K562 (cell line): Measurements from ENCODE around the gene CRYBB1. TPM values are rescaled to one million over a fixed set of nuclear protein-coding genes. Genes with fewer than 3 reads are reported as not detected.

Experiments used
- ATAC-seq: fragments of 200-7000 bp; cut with Tn5 transposase; 3 replicates; pipeline ENCODE4 v1.9.1; 2020; ENCODE audit warnings: moderate library complexity
- BruUV-seq: library from RNA; stranded (reverse); fragments of 400-500 nt; replicated peaks from 2 replicates; lab custom pipeline; 2021; lab: Mats Ljungman, UMichigan
- CTCF ChIA-PET: fragments of 300-600 bp; formaldehyde crosslinking; extraction: SDS; loops from one replicate; lab custom pipeline; 2021; ENCODE audit warnings: low intra/inter-chr PET ratio; lab: Yijun Ruan, JAX
- POLR2A ChIA-PET: fragments of 300-600, 350-650 bp; sonication (Branson Sonifier 250); formaldehyde crosslinking; extraction: SDS; loops from one replicate; lab custom pipeline; 2021; ENCODE audit warnings: antibody characterized with exemption, inconsistent platforms; lab: Yijun Ruan, JAX
- DNase-seq, 4 experiments: peaks; one replicate each; pipeline versions ENCODE4 v3.0.0 to v3.0.0-alpha.2; 2011 to 2018; ENCODE audit warnings: low spot score in 3 of 4, mixed read lengths in 3 of 4; ENCODE audit errors: extremely low read depth in 1 of 4
- FAIRE-seq: peaks from 2 replicates; lab custom pipeline; 2011; peaks lifted over from hg19 to GRCh38; lab: Jason Lieb, UNC
- H2AFZ ChIP-seq: 2 replicates; pipeline ENCODE4 v1.6.0; 2011; ENCODE audit warnings: low read depth, low read length, control low read depth, inconsistent platforms
- H3K27ac ChIP-seq: fragments of 200-600 bp; 3 replicates; pipeline ENCODE4 v1.8.0; 2011; ENCODE audit warnings: low read depth, mild to moderate bottlenecking, control low read depth, inconsistent platforms, low read length, moderate library complexity, mixed read lengths; ENCODE audit errors: extremely low read depth
- H3K27me3 ChIP-seq, 2 experiments: fragments of 300-600 bp in 1 of 2; 2 replicates in 1 of 2; 3 replicates in 1 of 2; pipeline versions ENCODE4 v1.6.0 to v1.8.0; 2011; ENCODE audit warnings: inconsistent platforms in 2 of 2, low read length in 2 of 2, mild to moderate bottlenecking in 1 of 2, mixed read lengths in 1 of 2, moderate library complexity in 1 of 2; ENCODE audit not compliant: control insufficient read depth in 2 of 2, insufficient read depth in 2 of 2
- H3K36me3 ChIP-seq: fragments of 300-600 bp; 3 replicates; pipeline ENCODE4 v1.8.0; 2011; ENCODE audit warnings: mild to moderate bottlenecking, low read length, inconsistent platforms; ENCODE audit not compliant: control insufficient read depth, insufficient read depth
- H3K4me1 ChIP-seq, 2 experiments: fragments of 200-600 bp in 1 of 2; replicated peaks in 1 of 2; 2 replicates in 1 of 2; 3 replicates in 1 of 2; pipeline versions ENCODE4 v1.5.1 to v1.8.0; 2011; ENCODE audit warnings: inconsistent platforms in 2 of 2, low read length in 2 of 2, mild to moderate bottlenecking in 1 of 2, mixed read lengths in 1 of 2, moderate library complexity in 1 of 2; ENCODE audit not compliant: control insufficient read depth in 2 of 2, insufficient read depth in 2 of 2
- H3K4me2 ChIP-seq: 2 replicates; pipeline ENCODE4 v1.6.1; 2011; ENCODE audit warnings: low read length, control low read depth, inconsistent platforms, mixed read lengths; ENCODE audit not compliant: insufficient read depth
- H3K4me3 ChIP-seq: fragments of 200-600 bp; sonication (generic), shearing (Covaris generic); 2 replicates; pipeline ENCODE4 v1.5.1; 2016; ENCODE audit warnings: control low read depth, inconsistent platforms
- H3K79me2 ChIP-seq: fragments of 200-600 bp; 3 replicates; pipeline ENCODE4 v1.8.0; 2011; ENCODE audit warnings: low read length, inconsistent platforms; ENCODE audit not compliant: control insufficient read depth, insufficient read depth
- H3K9ac ChIP-seq, 2 experiments: 2 replicates each; pipeline versions ENCODE4 v1.6.0 to v1.6.1; 2011; ENCODE audit warnings: low read depth in 2 of 2, low read length in 2 of 2, control low read depth in 1 of 2, inconsistent platforms in 1 of 2, mild to moderate bottlenecking in 1 of 2, mixed read lengths in 1 of 2; ENCODE audit not compliant: insufficient read depth in 1 of 2
- H3K9me1 ChIP-seq: one replicate; pipeline ENCODE4 v1.6.0; 2011; ENCODE audit warnings: inconsistent platforms, mild to moderate bottlenecking, low read length, moderate library complexity; ENCODE audit not compliant: control insufficient read depth, insufficient read depth
- H3K9me3 ChIP-seq: replicated peaks from 2 replicates; pipeline ENCODE4 v1.5.1; 2011; ENCODE audit warnings: low read depth, low read length, inconsistent platforms; ENCODE audit not compliant: control insufficient read depth, insufficient read depth
- H4K20me1 ChIP-seq: replicated peaks from 2 replicates; pipeline ENCODE4 v1.6.1; 2011; ENCODE audit warnings: low read length, inconsistent platforms, mixed read lengths; ENCODE audit not compliant: control insufficient read depth, insufficient read depth
- CREBBP ChIP-seq: IDR thresholded peaks from one replicate; pipeline ENCODE4 v1.6.1; 2012; ENCODE audit warnings: low read depth, mild to moderate bottlenecking, control low read depth, inconsistent platforms, low read length
- FOXP4 ChIP-seq: sonication (generic); formaldehyde crosslinking; IDR thresholded peaks from 2 replicates; pipeline ENCODE4 v1.8.0; 2022; ENCODE audit warnings: mild to moderate bottlenecking, missing genetic modification reagents, borderline replicate concordance
- POLR2AphosphoS2 ChIP-seq: IDR thresholded peaks from 2 replicates; pipeline ENCODE4 v1.6.1; 2012; ENCODE audit warnings: low read length, improper control_type of control experiment
- SMARCA4 ChIP-seq: fragments of 450-650 bp; IDR thresholded peaks from 2 replicates; pipeline ENCODE4 v1.6.1; 2016
- WGBS: fragments of 100-300 bp; shearing (Covaris generic); methylation state at CpG from one replicate; pipeline ENCODE4 v1.1.6; 2016; ENCODE audit warnings: low coverage, mixed read lengths; ENCODE audit not compliant: insufficient coverage; ENCODE audit errors: missing lambda C conversion rate; 5-methylcytosine and 5-hydroxymethylcytosine counted together
- in situ Hi-C: fragments of 300-500 bp; cut with MboI; formaldehyde crosslinking; loops from 4 replicates; pipeline ENCODE4 v1.15.0; 2018; ENCODE audit warnings: inconsistent platforms, mixed read lengths
- intact Hi-C: fragments of 100-400 bp; cut with micrococcal nuclease; formaldehyde crosslinking; loops from 2 replicates; pipeline ENCODE4 v1.14.2; 2022
- polyA plus RNA-seq, 8 experiments: library from polyadenylated mRNA; depleted of rRNA in 4 of 8; stranded (reverse) in 5 of 8; unstranded in 3 of 8; fragments of >200 nt; fragmentation: Nextera tagmentation in 2 of 8; fragmentation: Illumina TruSeq in 1 of 8; extraction: Ambion mirVana in 2 of 8; extraction: Trizol in 1 of 8; gene quantifications; 2 replicates each; pipeline versions ENCODE4 v1.2.1 to v1.2.3, GENCODE V29; 2011 to 2014; ENCODE audit warnings: inconsistent platforms in 1 of 8, missing spikeins in 1 of 8
- total RNA-seq, 7 experiments: library from RNA; depleted of rRNA in 6 of 7; stranded (reverse); fragments of >200 nt in 6 of 7; fragmentation: Illumina TruSeq in 2 of 7; extraction: Trizol in 2 of 7; gene quantifications; 2 replicates each; pipeline versions ENCODE4 v1.2.1 to v1.2.3, GENCODE V29; 2011 to 2021; ENCODE audit warnings: low replicate concordance in 1 of 7
- TF ChIP-seq, protein P1 (sequence below): fragments of 450-650 bp; IDR thresholded peaks from 2 replicates; pipeline ENCODE4 v1.6.1; 2017; ENCODE audit warnings: mild to moderate bottlenecking, moderate library complexity

Gene CRYBB1
- total and polyA plus RNA-seq, 9 of the 15 experiments (the other 6 are each of a cell fraction or from before 2014, with no cell fraction given) = 0.16 to 0.45 (median 0.33) TPM; not detected in 2

DNA sequence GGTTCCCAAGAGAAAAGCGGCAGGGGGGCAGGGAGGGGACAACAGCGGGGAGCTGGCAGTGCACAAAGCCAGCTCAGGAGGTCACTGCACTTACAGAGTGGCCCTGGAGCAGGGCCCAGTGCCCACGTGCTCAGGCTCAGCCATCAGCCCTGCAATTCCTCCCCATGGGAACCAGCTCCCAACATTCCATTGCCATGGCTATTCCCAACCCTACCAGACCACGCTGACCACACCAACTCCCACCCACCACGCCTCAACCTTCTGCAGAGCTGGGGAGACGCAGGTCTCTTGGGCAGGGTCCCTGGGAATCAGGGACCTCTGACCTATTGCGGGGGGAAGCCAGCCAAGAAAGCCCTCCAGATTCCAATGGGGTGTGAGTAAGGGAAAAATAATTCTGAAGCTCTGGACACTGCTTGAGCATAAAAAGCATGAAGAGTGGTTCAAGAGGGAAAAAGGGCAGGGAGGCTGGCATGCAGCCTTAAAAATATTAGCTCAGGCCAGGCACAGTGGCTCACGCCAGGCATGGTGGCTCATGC, 67.3 kb downstream of the CRYBB1 start:
- Histone ChIP-seq H3K4me2 (no peak overlapping the region), H2AFZ (no peak overlapping the region), H3K9me3 (no peaks in the 10 kb centered on the region), H4K20me1 (peaks cover 21% of the 10 kb centered on the region), H3K4me1 (peaks cover 0 to 8% of the 10 kb centered on the region in 2 experiments; a peak in 2 of 5 replicates), H3K4me3 (no peak overlapping the region), H3K36me3 (peaks cover 69% of the 10 kb centered on the region), H3K9me1 (peaks cover 9% of the 10 kb centered on the region), H3K79me2 (peaks cover 92% of the 10 kb centered on the region), H3K27ac (no peak overlapping the region), H3K27me3 (no peaks in the 10 kb centered on the region), H3K9ac (peak overlapping the region in 1 of 2 experiments; percentile 45; a peak in 1 of 4 replicates)
- FAIRE-seq (no peak), ATAC-seq (no peak), DNase-seq (no peak)
- TF ChIP-seq SMARCA4 = no peak
- TF ChIP-seq CREBBP = no peak
- TF ChIP-seq, protein P1, sequence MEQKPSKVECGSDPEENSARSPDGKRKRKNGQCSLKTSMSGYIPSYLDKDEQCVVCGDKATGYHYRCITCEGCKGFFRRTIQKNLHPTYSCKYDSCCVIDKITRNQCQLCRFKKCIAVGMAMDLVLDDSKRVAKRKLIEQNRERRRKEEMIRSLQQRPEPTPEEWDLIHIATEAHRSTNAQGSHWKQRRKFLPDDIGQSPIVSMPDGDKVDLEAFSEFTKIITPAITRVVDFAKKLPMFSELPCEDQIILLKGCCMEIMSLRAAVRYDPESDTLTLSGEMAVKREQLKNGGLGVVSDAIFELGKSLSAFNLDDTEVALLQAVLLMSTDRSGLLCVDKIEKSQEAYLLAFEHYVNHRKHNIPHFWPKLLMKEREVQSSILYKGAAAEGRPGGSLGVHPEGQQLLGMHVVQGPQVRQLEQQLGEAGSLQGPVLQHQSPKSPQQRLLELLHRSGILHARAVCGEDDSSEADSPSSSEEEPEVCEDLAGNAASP = no peak
- TF ChIP-seq POLR2AphosphoS2 = no peak
- no peak for TF ChIP-seq FOXP4 (CRISPR knock-in tag)
- ChIA-PET CTCF (no interaction called here), POLR2A (interaction anchor here (0.6 kb wide), 1 partner anchor 30 kb away, joined by 3 read pairs; no protein-coding TSS in a partner anchor)
- intact Hi-C loops (no loop called here), in situ Hi-C loops (no loop called here)
- BruUV-seq = no TSS peak
- 63% methylated on average over 3 of the region's 8 CpGs for WGBS
